H1 (cell line): ENCODE data around the gene PGGHG. TPM values are rescaled to one million over a fixed set of nuclear protein-coding genes. Genes with fewer than 3 reads are reported as not detected.

ENCODE experiments used
- CTCF ChIA-PET: fragments of 300-600 bp; sonication (Branson Sonifier 250); formaldehyde crosslinking; loops from one replicate; lab custom pipeline; 2021; ENCODE audit not compliant: partially characterized antibody; lab: Charles Lee
- POLR2A ChIA-PET: fragments of 300-600 bp; sonication (Branson Sonifier 250); formaldehyde crosslinking; loops from one replicate; lab custom pipeline; 2021; ENCODE audit warnings: inconsistent platforms; ENCODE audit not compliant: partially characterized antibody; lab: Charles Lee
- DNase-seq, 2 experiments: peaks; one replicate each; pipeline versions ENCODE4 v3.0.0 to v3.0.0-alpha.2; 2010 to 2022; ENCODE audit warnings: low spot score in 2 of 2, low read depth in 1 of 2, mixed read lengths in 1 of 2
- FAIRE-seq: peaks from 2 replicates; lab custom pipeline; 2011; peaks lifted over from hg19 to GRCh38; lab: Jason Lieb, UNC
- H2AFZ ChIP-seq: 2 replicates; pipeline ENCODE4 v1.8.1; 2012; ENCODE audit warnings: low read length, inconsistent platforms
- H2AK5ac ChIP-seq: 2 replicates; pipeline ENCODE4 v1.6.1; 2013; ENCODE audit warnings: low read depth, low read length
- H2BK120ac ChIP-seq: replicated peaks from 2 replicates; pipeline ENCODE3; 2013; ENCODE audit warnings: low read depth, low read length, inconsistent platforms
- H2BK12ac ChIP-seq: 2 replicates; pipeline ENCODE4 v1.6.1; 2013; ENCODE audit warnings: low read depth, low read length
- H2BK15ac ChIP-seq: 2 replicates; pipeline ENCODE4 v1.6.1; 2013; ENCODE audit warnings: low read length
- H2BK20ac ChIP-seq: 2 replicates; pipeline ENCODE4 v1.6.1; 2013; ENCODE audit warnings: low read length
- H2BK5ac ChIP-seq: 2 replicates; pipeline ENCODE4 v1.6.1; 2013; ENCODE audit warnings: low read depth, low read length
- H3K14ac ChIP-seq: 2 replicates; pipeline ENCODE4 v1.6.1; 2013; ENCODE audit warnings: inconsistent platforms; ENCODE audit not compliant: insufficient read length
- H3K18ac ChIP-seq: 2 replicates; pipeline ENCODE4 v1.6.1; 2013; ENCODE audit warnings: low read length; ENCODE audit errors: extremely low read depth
- H3K23ac ChIP-seq: 2 replicates; pipeline ENCODE4 v1.6.1; 2013; ENCODE audit warnings: inconsistent platforms; ENCODE audit not compliant: insufficient read length
- H3K23me2 ChIP-seq: 2 replicates; pipeline ENCODE4 v1.6.1; 2013; ENCODE audit warnings: low read depth, low read length
- H3K27ac ChIP-seq: 2 replicates; pipeline ENCODE4 v1.6.1; 2011; ENCODE audit warnings: low read depth, low read length, inconsistent platforms
- H3K27me3 ChIP-seq, 4 experiments: replicated peaks in 1 of 4; 1 replicate in 1 of 4; 2 replicates in 3 of 4; pipeline versions ENCODE4 v1.6.1 to v1.8.1; 2011 to 2013; ENCODE audit warnings: low read length in 3 of 4, mild to moderate bottlenecking in 3 of 4, inconsistent platforms in 2 of 4, mixed read lengths in 2 of 4, moderate library complexity in 1 of 4; ENCODE audit not compliant: control insufficient read depth in 3 of 4, insufficient read depth in 3 of 4; ENCODE audit errors: extremely low read depth in 1 of 4
- H3K36me3 ChIP-seq, 4 experiments: 2 replicates each; pipeline versions ENCODE4 v1.6.1 to v1.8.1; 2011 to 2013; ENCODE audit warnings: mild to moderate bottlenecking in 4 of 4, low read length in 3 of 4, moderate library complexity in 2 of 4, control low read depth in 1 of 4, inconsistent platforms in 1 of 4; ENCODE audit not compliant: insufficient read depth in 4 of 4, control insufficient read depth in 2 of 4
- H3K4ac ChIP-seq: replicated peaks from 2 replicates; pipeline ENCODE3; 2013; ENCODE audit warnings: low read length, low read depth, mixed read lengths, inconsistent platforms; ENCODE audit not compliant: insufficient read length
- H3K4me1 ChIP-seq, 4 experiments: replicated peaks in 1 of 4; 1 replicate in 1 of 4; 2 replicates in 3 of 4; pipeline versions ENCODE4 v1.6.1 to v1.8.1; 2011 to 2013; ENCODE audit warnings: low read length in 3 of 4, inconsistent platforms in 2 of 4, mixed read lengths in 1 of 4; ENCODE audit not compliant: insufficient read depth in 4 of 4, control insufficient read depth in 3 of 4
- H3K4me2 ChIP-seq, 2 experiments: 2 replicates each; pipeline versions ENCODE4 v1.6.1 to v1.8.1; 2011 to 2013; ENCODE audit warnings: low read depth in 2 of 2, low read length in 2 of 2, control low read depth in 1 of 2, inconsistent platforms in 1 of 2, mild to moderate bottlenecking in 1 of 2; ENCODE audit not compliant: insufficient read depth in 1 of 2
- H3K4me3 ChIP-seq, 4 experiments: fragments of 200-600, 300-600 bp in 1 of 4; sonication (generic), shearing (Covaris generic), sonication (Bioruptor Twin) in 1 of 4; 2 replicates each; pipeline versions ENCODE4 v1.5.1 to v1.8.1; 2011 to 2016; ENCODE audit warnings: low read length in 4 of 4, low read depth in 3 of 4, control low read depth in 2 of 4, inconsistent platforms in 2 of 4, mild to moderate bottlenecking in 2 of 4, mixed read lengths in 1 of 4, moderate library complexity in 1 of 4; ENCODE audit not compliant: insufficient read depth in 2 of 4; ENCODE audit errors: extremely low read depth in 1 of 4
- H3K56ac ChIP-seq: replicated peaks from 2 replicates; pipeline ENCODE3; 2013; ENCODE audit warnings: low read depth, mild to moderate bottlenecking, mixed read lengths, low read length, inconsistent platforms; ENCODE audit not compliant: insufficient read length
- H3K79me1 ChIP-seq: 2 replicates; pipeline ENCODE4 v1.6.1; 2013; ENCODE audit warnings: low read depth, low read length, control low read depth
- H3K79me2 ChIP-seq, 2 experiments: 2 replicates each; pipeline versions ENCODE4 v1.6.1 to v1.8.1; 2012 to 2013; ENCODE audit warnings: low read length in 2 of 2, mild to moderate bottlenecking in 2 of 2, inconsistent platforms in 1 of 2; ENCODE audit not compliant: insufficient read depth in 2 of 2, control insufficient read depth in 1 of 2
- H3K9ac ChIP-seq, 4 experiments: replicated peaks in 1 of 4; 1 replicate in 1 of 4; 2 replicates in 3 of 4; pipeline versions ENCODE4 v1.6.1 to v1.8.1; 2011 to 2013; ENCODE audit warnings: low read depth in 3 of 4, low read length in 3 of 4, control low read depth in 2 of 4, mild to moderate bottlenecking in 2 of 4, moderate library complexity in 2 of 4, inconsistent platforms in 1 of 4; ENCODE audit errors: extremely low read depth in 1 of 4
- H3K9me3 ChIP-seq, 2 experiments: 2 replicates each; pipeline versions ENCODE4 v1.6.1 to v1.8.1; 2012 to 2013; ENCODE audit warnings: mild to moderate bottlenecking in 2 of 2, moderate library complexity in 2 of 2, control low read depth in 1 of 2, inconsistent platforms in 1 of 2, low read depth in 1 of 2, low read length in 1 of 2, mixed read lengths in 1 of 2; ENCODE audit not compliant: insufficient read depth in 2 of 2
- H4K20me1 ChIP-seq, 2 experiments: replicated peaks in 1 of 2; 2 replicates each; pipeline versions ENCODE3 to v1.8.1; 2011 to 2013; ENCODE audit warnings: inconsistent platforms in 2 of 2, low read length in 2 of 2, mild to moderate bottlenecking in 1 of 2; ENCODE audit not compliant: insufficient read depth in 2 of 2, control insufficient read depth in 1 of 2
- H4K5ac ChIP-seq: 2 replicates; pipeline ENCODE4 v1.6.1; 2013; ENCODE audit warnings: low read length, low read depth, mixed read lengths, inconsistent platforms; ENCODE audit not compliant: insufficient read length
- H4K8ac ChIP-seq: 2 replicates; pipeline ENCODE4 v1.8.0; 2013; ENCODE audit warnings: mild to moderate bottlenecking, moderate library complexity, low read length, inconsistent platforms; ENCODE audit not compliant: insufficient read depth; ENCODE audit errors: extremely low read depth
- H4K91ac ChIP-seq: replicated peaks from 2 replicates; pipeline ENCODE3; 2013; ENCODE audit warnings: low read length, mixed read lengths, inconsistent platforms; ENCODE audit not compliant: insufficient read length
- ATF3 ChIP-seq: IDR thresholded peaks from 2 replicates; pipeline ENCODE4 v1.6.1; 2011; ENCODE audit warnings: low read depth, mild to moderate bottlenecking, low read length; ENCODE audit not compliant: insufficient read depth
- BACH1 ChIP-seq: IDR thresholded peaks from 2 replicates; pipeline ENCODE4 v1.6.1; 2012; ENCODE audit warnings: low read length, improper control_type of control experiment
- CTCF ChIP-seq, 3 experiments: IDR thresholded peaks; 1 replicate in 2 of 3; 2 replicates in 1 of 3; pipeline versions ENCODE4 v1.5.1 to v1.6.1; 2011; ENCODE audit warnings: low read length in 3 of 3, mild to moderate bottlenecking in 3 of 3, inconsistent platforms in 2 of 3, low read depth in 1 of 3, moderate library complexity in 1 of 3; ENCODE audit not compliant: insufficient read depth in 1 of 3; ENCODE audit errors: control extremely low read depth in 1 of 3
- HDAC6 ChIP-seq: IDR thresholded peaks from one replicate; pipeline ENCODE4 v1.7.1; 2012; ENCODE audit warnings: low read depth, mild to moderate bottlenecking, inconsistent platforms, low read length, moderate library complexity
- KDM4A ChIP-seq: IDR thresholded peaks from one replicate; pipeline ENCODE4 v1.7.1; 2012; ENCODE audit warnings: low read depth, mild to moderate bottlenecking, moderate library complexity, low read length, inconsistent platforms; ENCODE audit not compliant: severe bottlenecking
- POLR2A ChIP-seq, 2 experiments: IDR thresholded peaks; 1 replicate in 1 of 2; 2 replicates in 1 of 2; pipeline ENCODE4 v1.6.1; 2011; ENCODE audit warnings: low read depth in 2 of 2, low read length in 2 of 2, mild to moderate bottlenecking in 2 of 2; ENCODE audit errors: control extremely low read depth in 1 of 2
- SIRT6 ChIP-seq: IDR thresholded peaks from one replicate; pipeline ENCODE4 v1.7.1; 2012; ENCODE audit warnings: low read length, inconsistent platforms
- SP1 ChIP-seq: IDR thresholded peaks from 2 replicates; pipeline ENCODE4 v1.6.1; 2011; ENCODE audit warnings: low read depth, low read length
- TCF12 ChIP-seq: IDR thresholded peaks from 2 replicates; pipeline ENCODE4 v1.6.1; 2011; ENCODE audit warnings: low read depth, mild to moderate bottlenecking, low read length
- WGBS, 2 experiments: shearing (Covaris generic) in 1 of 2; methylation state at CpG; one replicate each; pipeline versions ENCODE4 v1.1.6 to v1.1.7; 2013 to 2015; ENCODE audit warnings: low lambda C conversion rate in 2 of 2, mixed read lengths in 2 of 2, inconsistent platforms in 1 of 2, low coverage in 1 of 2, missing lambda C conversion rate in 1 of 2; ENCODE audit not compliant: insufficient replicate concordance in 2 of 2, insufficient coverage in 1 of 2, insufficient read length in 1 of 2; ENCODE audit errors: extremely low coverage in 1 of 2, missing lambda C conversion rate in 1 of 2; 5-methylcytosine and 5-hydroxymethylcytosine counted together
- polyA plus RNA-seq, 7 experiments: library from polyadenylated mRNA; depleted of rRNA in 3 of 7; stranded (reverse) in 5 of 7; unstranded in 2 of 7; fragments of >200 nt in 5 of 7; fragments of 200-250 nt in 2 of 7; gene quantifications; 1 replicate in 5 of 7; 2 replicates in 1 of 7; 4 replicates in 1 of 7; pipeline versions ENCODE4 v1.2.1 to v1.2.3, GENCODE V29; 2011 to 2013; ENCODE audit warnings: missing spikeins in 2 of 7, mixed read lengths in 2 of 7
- total RNA-seq: library from RNA; stranded (reverse); fragmentation: NEBNext Ultra II Directional; extraction: Animal tissue kit (Norgen Biotek cat#: 25700); gene quantifications from 2 replicates; pipeline ENCODE4 v1.2.1, GENCODE V29; 2021

The PGGHG gene
- total and polyA plus RNA-seq, 2 of the 8 experiments (the other 6 are each of a cell fraction or from before 2014, with no cell fraction given) = 34.8 to 60.7 TPM

- Histone ChIP-seq H3K79me2 (no peaks in the 10 kb centered on the region), H3K4me3 (no peak overlapping the region), H3K56ac (no peak overlapping the region), H2BK15ac (peak overlapping the region; percentile 46; the same call in 1 of the 2 replicates), H2BK12ac (peak overlapping the region; percentile 84; the same call in 1 of the 2 replicates), H3K36me3 (no peaks in the 10 kb centered on the region), H4K8ac (no peak overlapping the region), H2AFZ (no peak overlapping the region), H3K27me3 (no peaks in the 10 kb centered on the region), H3K4ac (peak overlapping the region; percentile 54), H3K14ac (no peak overlapping the region), H3K9ac (no peak overlapping the region), H3K4me2 (no peak overlapping the region), H3K79me1 (no peaks in the 10 kb centered on the region), H2BK20ac (no peak overlapping the region), H2AK5ac (peak overlapping the region; percentile 48; the same call in 1 of the 2 replicates), H3K9me3 (no peaks in the 10 kb centered on the region), H2BK5ac (no peak overlapping the region), H3K23ac (no peak overlapping the region), H3K23me2 (no peaks in the 10 kb centered on the region), H3K27ac (no peak overlapping the region), H4K5ac (no peak overlapping the region), H2BK120ac (no peak overlapping the region), H4K20me1 (no peaks in the 10 kb centered on the region), H3K18ac (no peak overlapping the region; the same call in 1 of the 2 replicates), H4K91ac (no peak overlapping the region), H3K4me1 (peaks cover 4 to 20% (median 14%) of the 10 kb centered on the region in 4 experiments)
- DNase-seq (peak in 1 of 2 experiments; percentile 29), FAIRE-seq (no peak)
- WGBS, 2 experiments = 94% methylated on average over 22 of the region's 22 CpGs; no CpG with 5 or more reads in 1 of the 2 experiments
- CTCF ChIA-PET = interaction anchor here (0.8 to 7.0 kb wide), 6 partner anchors 8 to 91 kb away, joined by 3 to 36 read pairs (median 5); no protein-coding TSS in a partner anchor
- POLR2A ChIA-PET = interaction anchor here (0.9 to 2.5 kb wide), 3 partner anchors 15 to 21 kb away, joined by 3 to 8 read pairs (median 3); no protein-coding TSS in a partner anchor
- TF ChIP-seq POLR2A (IDR thresholded peaks at IDR 0.05; ENCODE audit: control extremely low read depth in 1 of 2, low read depth in 2 of 2, low read length in 2 of 2) (no peak), TCF12 (no peak), SP1 (no peak), HDAC6 (no peak), BACH1 (no peak), SIRT6 (no peak), KDM4A (no peak), ATF3 (no peak), CTCF (IDR thresholded peaks at IDR 0.05; ENCODE audit: control extremely low read depth in 1 of 3, insufficient read depth in 1 of 3, low read depth in 1 of 3, low read length in 3 of 3) (no peak)
Observed at GRCh38 chr11:272195-272930, 16.6 kb upstream of the PGGHG start.
